Esophagus muscularis mucosa (tissue), 4 donors: ENCODE data around the gene WT1.

Experiments
- EP300 ChIP-seq: sonication (generic); formaldehyde crosslinking; IDR thresholded peaks from one replicate; pipeline ENCODE4 v1.6.1; 2017; ENCODE audit warnings: antibody characterized with exemption
- POLR2A ChIP-seq: fragments of 450-650 bp; IDR thresholded peaks from one replicate; pipeline ENCODE4 v1.6.1; 2017; ENCODE audit warnings: antibody characterized with exemption, moderate library complexity, mild to moderate bottlenecking, low read depth
- TF ChIP-seq, protein P1 (sequence below), 3 experiments: fragments of 200-600 bp in 2 of 3; fragments of 450-650 bp in 1 of 3; sonication (generic) in 2 of 3; IDR thresholded peaks; one replicate each; pipeline ENCODE4 v1.5.1; 2017 to 2019; ENCODE audit warnings: antibody characterized with exemption in 3 of 3, mild to moderate bottlenecking in 2 of 3, moderate library complexity in 1 of 3

GRCh38 chr11:32448232-32448631 is 12.9 kb upstream of the WT1 start:
- TF ChIP-seq, protein P1, sequence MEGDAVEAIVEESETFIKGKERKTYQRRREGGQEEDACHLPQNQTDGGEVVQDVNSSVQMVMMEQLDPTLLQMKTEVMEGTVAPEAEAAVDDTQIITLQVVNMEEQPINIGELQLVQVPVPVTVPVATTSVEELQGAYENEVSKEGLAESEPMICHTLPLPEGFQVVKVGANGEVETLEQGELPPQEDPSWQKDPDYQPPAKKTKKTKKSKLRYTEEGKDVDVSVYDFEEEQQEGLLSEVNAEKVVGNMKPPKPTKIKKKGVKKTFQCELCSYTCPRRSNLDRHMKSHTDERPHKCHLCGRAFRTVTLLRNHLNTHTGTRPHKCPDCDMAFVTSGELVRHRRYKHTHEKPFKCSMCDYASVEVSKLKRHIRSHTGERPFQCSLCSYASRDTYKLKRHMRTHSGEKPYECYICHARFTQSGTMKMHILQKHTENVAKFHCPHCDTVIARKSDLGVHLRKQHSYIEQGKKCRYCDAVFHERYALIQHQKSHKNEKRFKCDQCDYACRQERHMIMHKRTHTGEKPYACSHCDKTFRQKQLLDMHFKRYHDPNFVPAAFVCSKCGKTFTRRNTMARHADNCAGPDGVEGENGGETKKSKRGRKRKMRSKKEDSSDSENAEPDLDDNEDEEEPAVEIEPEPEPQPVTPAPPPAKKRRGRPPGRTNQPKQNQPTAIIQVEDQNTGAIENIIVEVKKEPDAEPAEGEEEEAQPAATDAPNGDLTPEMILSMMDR (IDR thresholded peaks at IDR 0.05) = no peak
- TF ChIP-seq POLR2A (no peak), EP300 (no peak)
